BE2C (cell line): ENCODE measurements around the gene MAP1LC3B2.

Source experiments
- DNase-seq: peaks from one replicate; pipeline ENCODE4 v3.0.0-alpha.2; 2020
- H3K27me3 ChIP-seq: fragments of 250-450 bp; sonication (Bioruptor Pico); 2 replicates; pipeline ENCODE4 v1.5.1; 2020; ENCODE audit warnings: mild to moderate bottlenecking
- H3K36me3 ChIP-seq: fragments of 250-450 bp; sonication (Bioruptor Pico); 2 replicates; pipeline ENCODE4 v1.5.1; 2020; ENCODE audit warnings: mild to moderate bottlenecking
- H3K4me1 ChIP-seq: fragments of 250-450 bp; sonication (Bioruptor Pico); 2 replicates; pipeline ENCODE4 v1.5.1; 2020
- H3K4me3 ChIP-seq: 2 replicates; pipeline ENCODE4 v1.5.1; 2011; ENCODE audit warnings: low read depth, low read length
- H3K9me3 ChIP-seq: fragments of 250-450 bp; sonication (Bioruptor Pico); 2 replicates; pipeline ENCODE4 v1.5.1; 2020
- CTCF ChIP-seq: IDR thresholded peaks from 2 replicates; pipeline ENCODE4 v1.5.1; 2012; ENCODE audit warnings: mild to moderate bottlenecking, low read depth, low read length

Gene MAP1LC3B2

GRCh38 chr12:116621194-116621593 lies 62.0 kb downstream of the MAP1LC3B2 start:
- H3K27me3 ChIP-seq: no peaks in the 10 kb centered on the region
- H3K4me3 ChIP-seq: no peak overlapping the region
- TF ChIP-seq CTCF: no peak
- peaks cover 5% of the 10 kb centered on the region; the same call in 1 of the 2 replicates for H3K9me3 ChIP-seq
- H3K36me3 ChIP-seq: no peaks in the 10 kb centered on the region
- no peaks in the 10 kb centered on the region for H3K4me1 ChIP-seq
- DNase-seq: no peak

- no peak for TF ChIP-seq CTCF
- no peak overlapping the region for H3K4me3 ChIP-seq
- no peaks in the 10 kb centered on the region for H3K27me3 ChIP-seq
- H3K4me1 ChIP-seq: no peaks in the 10 kb centered on the region
- no peak for DNase-seq
- H3K36me3 ChIP-seq: no peaks in the 10 kb centered on the region
- H3K9me3 ChIP-seq: peaks cover 5% of the 10 kb centered on the region; the same call in 1 of the 2 replicates
These were observed 65.3 kb downstream of the MAP1LC3B2 start for GRCh38 chr12:116624516-116624915.

- DNase-seq: no peak
- Histone ChIP-seq H3K4me3 (no peak overlapping the region), H3K36me3 (no peaks in the 10 kb centered on the region), H3K4me1 (no peaks in the 10 kb centered on the region), H3K9me3 (peaks cover 5% of the 10 kb centered on the region; the same call in 1 of the 2 replicates), H3K27me3 (no peaks in the 10 kb centered on the region)
- TF ChIP-seq CTCF: no peak
These were observed 67.0 kb downstream of the MAP1LC3B2 start for GRCh38 chr12:116626153-116626552.
